ENCODE measurements around the gene LAMC2.
A peak's percentile ranks its signal among the peaks of the same experiment; 100 is the strongest.

Gene LAMC2

DNA sequence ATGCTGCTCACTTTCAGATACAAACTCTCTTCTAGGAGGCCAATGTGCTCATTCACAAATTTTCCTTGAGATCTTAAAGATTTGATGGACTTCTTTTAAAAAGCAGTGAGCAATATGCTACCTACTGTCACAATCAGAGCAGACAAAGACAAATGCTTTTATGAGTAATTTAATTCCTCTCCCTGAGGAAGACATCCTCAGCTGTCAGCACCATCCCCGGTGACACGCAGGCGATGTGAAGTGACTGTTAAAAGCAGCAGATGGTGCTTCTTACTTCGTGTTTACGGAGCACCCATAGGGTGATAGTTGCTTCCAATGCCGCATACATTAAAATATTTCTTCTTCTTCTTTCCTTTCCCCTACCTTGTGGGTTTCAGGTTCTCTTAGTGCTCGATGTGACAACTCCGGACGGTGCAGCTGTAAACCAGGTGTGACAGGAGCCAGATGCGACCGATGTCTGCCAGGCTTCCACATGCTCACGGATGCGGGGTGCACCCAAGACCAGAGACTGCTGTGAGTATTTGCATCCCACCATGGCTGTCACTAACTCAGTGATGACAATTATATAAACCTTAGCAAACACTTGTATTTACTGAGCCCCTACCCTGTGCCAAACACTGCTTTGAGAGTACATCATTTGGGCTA, 29.1 kb downstream of the LAMC2 start:
- no peak for DNase-seq

- DNase-seq = no peak
Measured at GRCh38 chr1:183215936-183216335, 29.9 kb downstream of the LAMC2 start.

GRCh38 chr1:183218027-183218618, 32.1 kb downstream of the LAMC2 start:
- DNase-seq = peak; percentile 25

- no peak for DNase-seq
Measured at GRCh38 chr1:183218971-183219615, 33.0 kb downstream of the LAMC2 start.

GRCh38 chr1:183219616-183220009, 33.5 kb downstream of the LAMC2 start:
- DNase-seq = no peak

DNA sequence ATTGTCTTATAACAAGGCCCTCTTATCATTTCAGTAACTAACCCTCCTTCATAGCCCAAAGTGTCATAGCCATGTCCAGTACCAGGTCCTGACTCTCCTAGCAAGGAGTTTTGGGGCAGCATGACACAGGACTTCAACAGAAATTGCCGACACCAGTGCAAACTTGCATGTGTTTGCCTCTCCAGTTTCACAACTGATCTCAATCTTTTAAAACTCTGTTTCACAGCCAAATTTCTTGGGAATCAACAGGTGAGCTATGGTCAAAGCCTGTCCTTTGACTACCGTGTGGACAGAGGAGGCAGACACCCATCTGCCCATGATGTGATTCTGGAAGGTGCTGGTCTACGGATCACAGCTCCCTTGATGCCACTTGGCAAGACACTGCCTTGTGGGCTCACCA, 36.8 kb downstream of the LAMC2 start:
- DNase-seq = no peak

- DNase-seq = no peak
Measured at GRCh38 chr1:183223467-183223866, 37.4 kb downstream of the LAMC2 start.

DNA sequence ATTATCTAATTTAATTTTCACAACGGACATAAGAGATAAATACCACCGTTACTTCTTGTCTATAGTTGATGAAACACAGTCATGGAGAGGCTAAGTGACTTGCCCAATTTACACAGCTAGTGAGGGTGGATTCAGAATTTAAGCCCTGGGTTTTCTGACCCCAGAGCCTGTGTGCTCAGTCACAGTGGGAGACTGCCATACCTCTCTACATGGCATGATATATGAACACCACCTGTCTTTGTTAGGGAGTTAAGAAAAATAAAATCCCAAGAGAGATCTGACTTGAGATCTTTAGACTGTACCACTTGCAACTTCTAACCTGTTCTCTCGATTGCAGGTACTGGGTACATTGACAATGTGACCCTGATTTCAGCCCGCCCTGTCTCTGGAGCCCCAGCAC, 40.3 kb downstream of the LAMC2 start:
- no peak for DNase-seq

- peak; percentile 48 for DNase-seq
Measured at GRCh38 chr1:183226963-183227362, 40.9 kb downstream of the LAMC2 start.

GRCh38 chr1:183227422-183228346, 41.6 kb downstream of the LAMC2 start:
- no peak for DNase-seq

GRCh38 chr1:183228347-183229220, 42.5 kb downstream of the LAMC2 start:
- no peak for DNase-seq

GRCh38 chr1:183230413-183230812, 44.3 kb downstream of the LAMC2 start:
- no peak for DNase-seq

- no peak for DNase-seq
Measured at GRCh38 chr1:183231545-183231944, 45.5 kb downstream of the LAMC2 start.

DNA sequence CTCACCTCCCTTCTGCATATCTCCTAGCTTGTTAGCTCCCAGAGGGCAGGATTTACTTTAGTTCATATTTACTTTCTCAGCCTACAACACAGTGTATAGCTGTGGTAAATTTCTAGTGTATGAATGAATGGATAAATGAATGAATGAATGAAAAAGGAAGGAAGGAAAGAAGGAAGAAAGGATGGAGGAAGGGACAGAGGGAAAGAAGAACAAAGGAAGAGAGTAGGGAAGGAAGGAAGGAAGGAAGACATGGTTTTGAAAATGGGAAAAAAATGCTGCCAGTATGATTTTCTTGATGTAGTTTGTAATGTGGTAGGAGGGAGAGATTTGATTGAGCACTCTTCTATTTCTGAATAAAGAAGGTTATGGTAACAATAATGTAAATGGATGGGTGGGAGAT, 47.0 kb downstream of the LAMC2 start:
- DNase-seq = no peak

- DNase-seq = peak; percentile 42
Measured at GRCh38 chr1:183234660-183235476, 48.8 kb downstream of the LAMC2 start.

GRCh38 chr1:183235503-183235902, 49.4 kb downstream of the LAMC2 start:
- peak; percentile 56 for DNase-seq

DNA sequence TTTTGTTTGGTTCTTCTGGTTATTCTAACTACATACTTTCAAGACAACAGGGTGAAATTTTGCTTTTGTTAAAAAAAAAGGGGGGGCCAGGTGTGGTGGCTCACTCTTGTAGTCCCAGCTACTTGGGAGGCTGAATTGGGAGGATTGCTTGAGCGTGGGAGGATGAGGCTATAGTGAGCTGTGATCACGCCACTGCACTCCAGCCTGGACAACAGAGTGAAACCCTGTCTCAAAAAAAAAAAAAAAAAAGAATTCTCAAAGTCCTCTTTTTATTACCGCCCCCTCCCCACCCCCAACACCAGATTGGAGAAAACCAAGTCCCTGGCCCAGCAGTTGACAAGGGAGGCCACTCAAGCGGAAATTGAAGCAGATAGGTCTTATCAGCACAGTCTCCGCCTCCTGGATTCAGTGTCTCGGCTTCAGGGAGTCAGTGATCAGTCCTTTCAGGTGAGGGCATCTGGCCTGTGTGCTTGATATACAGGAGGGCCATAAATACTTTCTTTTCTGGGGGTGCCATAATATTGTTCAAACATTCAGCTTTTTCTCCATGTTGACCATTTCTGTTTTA, 50.2 kb downstream of the LAMC2 start:
- no peak for DNase-seq

DNA sequence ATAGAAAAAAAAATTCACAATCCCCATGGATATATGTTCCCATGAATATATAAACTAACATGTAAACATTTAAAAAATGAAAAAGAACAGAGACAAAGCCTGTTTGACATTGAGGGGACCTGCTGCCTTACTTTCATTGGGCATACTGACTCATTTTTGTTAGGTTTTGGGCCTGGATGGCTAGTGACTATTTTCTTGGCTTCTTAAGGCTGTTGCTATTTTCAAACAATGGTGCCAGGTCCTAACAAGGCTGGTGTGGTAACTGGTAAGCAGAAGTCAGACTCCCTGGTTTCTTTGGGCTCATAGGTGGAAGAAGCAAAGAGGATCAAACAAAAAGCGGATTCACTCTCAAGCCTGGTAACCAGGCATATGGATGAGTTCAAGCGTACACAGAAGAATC, 51.0 kb downstream of the LAMC2 start:
- no peak for DNase-seq

DNA sequence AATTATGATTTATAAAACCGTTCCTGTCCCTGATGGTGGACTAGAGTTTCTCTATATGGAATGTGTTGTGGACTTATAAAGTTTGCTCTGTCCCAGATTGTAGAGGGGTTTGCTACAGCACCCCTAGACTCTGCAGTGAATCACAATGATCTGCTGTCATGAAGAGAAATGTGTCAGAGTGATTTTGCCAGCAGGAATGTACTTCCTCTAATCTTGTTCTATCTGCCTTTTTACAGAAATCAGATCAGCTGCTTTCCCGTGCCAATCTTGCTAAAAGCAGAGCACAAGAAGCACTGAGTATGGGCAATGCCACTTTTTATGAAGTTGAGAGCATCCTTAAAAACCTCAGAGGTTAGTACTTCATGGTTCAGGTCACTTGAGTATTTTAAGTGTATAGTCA, 52.0 kb downstream of the LAMC2 start:
- DNase-seq = no peak

DNA sequence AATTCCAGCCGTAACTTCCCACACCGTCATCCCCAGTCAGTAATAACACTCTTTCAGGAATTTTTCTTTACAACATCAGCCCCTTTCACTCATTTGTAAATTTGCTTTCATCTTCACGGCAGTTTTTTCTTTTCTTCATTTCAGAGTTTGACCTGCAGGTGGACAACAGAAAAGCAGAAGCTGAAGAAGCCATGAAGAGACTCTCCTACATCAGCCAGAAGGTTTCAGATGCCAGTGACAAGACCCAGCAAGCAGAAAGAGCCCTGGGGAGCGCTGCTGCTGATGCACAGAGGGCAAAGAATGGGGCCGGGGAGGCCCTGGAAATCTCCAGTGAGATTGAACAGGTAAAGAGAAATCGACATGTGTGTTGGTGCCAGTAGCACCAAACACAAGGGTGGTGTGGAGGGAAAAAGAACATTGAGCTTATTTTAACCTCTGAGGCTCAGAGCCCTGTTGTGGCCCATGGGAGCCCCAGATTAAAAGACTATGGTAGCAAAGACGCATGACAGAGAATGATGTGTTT, 53.2 kb downstream of the LAMC2 start:
- no peak for DNase-seq
